GM21825 (cell line): Measurements from ENCODE around the gene APC.

ENCODE experiments used
- ATAC-seq: cut with Tn5 transposase; IDR thresholded peaks from one replicate; pipeline ENCODE4 v1.9.1; 2021; ENCODE audit warnings: mild to moderate bottlenecking, moderate library complexity; ENCODE audit not compliant: unreplicated experiment

Gene APC

GRCh38 chr5:112737463-112738190 is at the start of gene APC:
TSS of gene APC (plus strand) at chr5:112737885. CDS start at chr5:112754891, 17,006 bp downstream.
- peak; percentile 99 for ATAC-seq

GRCh38 chr5:112689155-112689909 is 48.4 kb upstream of the APC start:
- ATAC-seq = no peak

- ATAC-seq = no peak
These were observed 46.9 kb upstream of the APC start for GRCh38 chr5:112690605-112691338.

GRCh38 chr5:112691339-112691680 is 46.4 kb upstream of the APC start:
- ATAC-seq = no peak

GRCh38 chr5:112691758-112692157 is 45.9 kb upstream of the APC start:
- ATAC-seq = no peak

- ATAC-seq = peak; percentile 74
These were observed 45.2 kb upstream of the APC start for GRCh38 chr5:112692472-112692871.

- ATAC-seq = no peak
These were observed 44.4 kb upstream of the APC start for GRCh38 chr5:112693301-112693700.

- no peak for ATAC-seq
These were observed 42.6 kb upstream of the APC start for GRCh38 chr5:112694853-112695709.

- no peak for ATAC-seq
These were observed 40.9 kb upstream of the APC start for GRCh38 chr5:112696786-112697185.

- ATAC-seq = no peak
These were observed 40.4 kb upstream of the APC start for GRCh38 chr5:112697322-112697721.

- ATAC-seq = no peak
These were observed 39.9 kb upstream of the APC start for GRCh38 chr5:112697833-112698232.

GRCh38 chr5:112703866-112704820 is 33.5 kb upstream of the APC start:
- ATAC-seq = no peak

GRCh38 chr5:112706446-112707016 is 31.2 kb upstream of the APC start:
- no peak for ATAC-seq

- ATAC-seq = peak; percentile 90
These were observed 30.2 kb upstream of the APC start for GRCh38 chr5:112707187-112708102.

GRCh38 chr5:112708103-112708622 is 29.5 kb upstream of the APC start:
- no peak for ATAC-seq

- no peak for ATAC-seq
These were observed 28.3 kb upstream of the APC start for GRCh38 chr5:112709416-112709815.

GRCh38 chr5:112710896-112711295 is 26.8 kb upstream of the APC start:
- ATAC-seq = no peak

GRCh38 chr5:112711436-112711835 is 26.2 kb upstream of the APC start:
- no peak for ATAC-seq
